OCI-M1 (cell line): ENCODE data around the gene MAP3K1.

Experiments
- DNase-seq: peaks from one replicate; lab custom pipeline; 2025; lab: John Stamatoyannopoulos, UW

The MAP3K1 gene

DNA sequence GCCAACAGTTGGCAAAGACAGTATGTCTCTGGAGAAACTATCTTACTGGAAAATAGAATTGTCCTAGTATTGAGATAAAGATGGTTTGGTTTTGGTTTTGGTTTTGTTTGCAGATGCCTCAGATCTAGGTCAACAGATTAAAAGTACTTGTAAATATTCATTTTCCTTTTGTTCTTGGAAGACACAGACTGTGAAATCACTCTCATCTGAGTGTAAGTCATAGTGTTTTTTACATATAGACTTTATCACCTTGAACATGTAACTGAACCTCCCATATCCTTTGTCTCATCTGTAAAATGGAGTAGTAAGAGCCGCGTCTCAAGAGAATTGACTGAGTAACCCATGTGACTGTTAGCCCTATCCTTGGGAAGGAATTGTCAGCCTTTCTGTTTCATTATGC is 34.3 kb downstream of the MAP3K1 start:
- DNase-seq, result no peak

DNA sequence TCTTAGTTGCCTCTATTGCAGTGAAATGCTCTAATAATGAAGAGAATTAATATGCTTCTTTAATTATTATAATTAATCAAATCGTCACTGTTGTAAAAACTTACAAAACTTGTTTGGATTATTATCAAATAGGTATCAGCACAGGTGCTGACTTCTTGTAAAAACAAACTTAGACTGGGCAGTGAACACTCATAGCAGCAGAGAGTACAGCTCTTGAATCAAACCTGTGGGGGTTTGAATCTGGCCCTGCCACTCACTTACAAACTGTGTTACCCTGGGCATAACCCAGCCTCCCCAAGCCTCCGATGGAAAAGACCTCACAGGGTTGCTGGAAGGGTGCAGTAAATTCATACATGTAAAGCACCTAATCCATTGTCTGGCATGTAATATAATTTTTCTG is 35.1 kb downstream of the MAP3K1 start:
- DNase-seq, result no peak

DNA sequence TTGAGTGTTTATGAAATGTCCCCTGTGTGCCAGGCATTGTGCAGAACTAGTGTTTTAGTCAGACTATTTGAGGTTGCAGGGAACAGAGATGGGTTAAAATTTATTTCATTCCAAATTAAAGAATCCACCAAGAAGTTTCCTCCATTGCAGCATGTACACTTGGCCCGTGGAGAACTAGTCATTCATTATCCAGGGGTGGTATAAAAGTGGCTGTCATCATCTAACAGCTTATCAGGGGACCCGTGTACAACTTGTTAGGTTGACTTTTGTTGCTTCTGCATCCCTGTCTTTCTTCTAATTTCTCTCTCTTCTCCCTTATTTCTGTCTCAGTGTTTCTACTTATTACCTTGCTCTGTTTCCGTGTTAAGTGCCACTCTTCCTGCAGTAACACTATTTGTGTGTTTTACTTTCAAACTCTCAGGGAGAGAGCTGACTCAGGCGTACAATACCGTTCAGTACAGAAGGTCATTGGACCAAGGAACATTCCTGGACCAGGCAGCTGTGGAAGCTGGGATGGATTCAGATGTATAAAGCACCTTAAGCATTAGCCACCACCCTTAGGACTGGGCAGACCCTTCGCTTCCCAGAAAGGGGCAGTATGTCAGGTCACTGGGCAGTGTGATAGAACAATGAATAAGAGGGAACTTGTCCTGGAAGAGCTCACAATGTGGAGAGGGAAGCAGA is 36.1 kb downstream of the MAP3K1 start:
- no peak for DNase-seq

DNA sequence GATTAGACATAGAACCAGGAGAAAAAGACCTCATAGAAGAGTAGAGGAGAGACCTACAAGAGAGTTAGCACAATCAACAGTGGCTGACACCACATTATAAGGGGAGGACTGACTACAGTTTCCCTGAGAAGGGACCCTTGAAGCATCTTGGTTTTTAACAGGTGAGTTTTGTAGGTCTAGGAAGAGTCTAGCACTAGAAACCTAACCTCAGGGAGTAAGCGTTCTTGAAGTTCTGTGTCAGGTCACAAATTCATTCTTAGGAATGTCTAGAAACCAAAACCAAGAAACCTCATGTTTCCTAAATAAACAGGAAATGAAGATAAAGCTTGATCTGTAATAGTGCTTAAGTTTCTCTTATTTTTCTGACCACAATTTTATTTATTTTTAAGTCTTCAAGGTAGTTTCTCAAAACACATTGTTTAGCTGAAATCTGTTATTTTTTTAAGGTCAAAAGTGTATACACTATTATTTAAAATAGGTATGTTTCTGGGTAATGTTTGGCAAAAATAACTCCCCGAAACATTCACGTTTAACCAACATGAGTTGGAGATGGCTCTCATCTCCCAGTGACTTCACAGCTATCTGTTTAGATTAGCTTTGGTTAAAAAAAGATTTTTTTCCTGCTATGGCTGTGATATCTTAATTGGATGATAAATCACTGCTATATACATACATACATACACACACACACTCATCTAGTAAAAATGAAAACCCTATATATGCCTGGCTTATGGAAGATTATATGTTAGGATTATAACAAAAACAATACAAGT is 37.1 kb downstream of the MAP3K1 start:
- no peak for DNase-seq

DNA sequence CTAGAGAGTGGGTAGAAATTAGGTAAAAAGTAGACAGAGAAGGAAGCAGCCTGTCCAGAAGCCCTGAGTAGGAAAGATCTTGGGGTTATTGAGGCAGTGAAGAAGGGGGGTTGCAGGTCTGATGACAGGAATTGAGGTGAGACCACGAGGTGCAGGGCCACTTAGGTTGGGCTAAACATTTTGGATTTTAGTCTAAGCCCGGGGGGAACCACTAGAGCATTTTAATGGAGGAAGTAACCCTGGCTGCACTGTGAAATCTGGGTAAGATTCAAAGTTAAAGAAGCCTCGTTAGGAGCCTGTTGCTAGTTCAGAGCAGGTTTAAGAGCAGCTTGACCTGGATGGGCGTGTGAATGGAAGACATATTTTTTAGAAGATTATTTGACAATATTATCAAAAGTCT is 38.3 kb downstream of the MAP3K1 start:
- no peak for DNase-seq

DNA sequence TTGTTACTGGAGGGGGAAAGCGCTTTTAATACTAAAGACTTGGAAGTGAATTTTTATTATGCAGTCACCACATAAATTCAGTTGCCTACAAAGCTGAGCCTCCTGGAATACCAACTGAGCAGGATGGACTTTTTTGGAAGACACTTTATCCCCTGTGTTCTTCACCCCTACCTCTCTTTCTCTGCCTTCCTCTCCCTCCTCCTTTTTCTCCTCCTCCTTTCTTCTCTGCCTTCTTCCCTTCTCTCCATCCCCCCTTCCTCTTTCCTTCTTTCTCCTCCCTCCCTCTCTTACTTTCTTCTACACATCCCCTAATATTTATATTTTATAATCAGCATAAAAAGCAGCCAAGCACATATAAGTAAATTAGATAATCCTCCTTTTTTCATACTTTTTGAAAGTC is 39.6 kb downstream of the MAP3K1 start:
- no peak for DNase-seq

DNA sequence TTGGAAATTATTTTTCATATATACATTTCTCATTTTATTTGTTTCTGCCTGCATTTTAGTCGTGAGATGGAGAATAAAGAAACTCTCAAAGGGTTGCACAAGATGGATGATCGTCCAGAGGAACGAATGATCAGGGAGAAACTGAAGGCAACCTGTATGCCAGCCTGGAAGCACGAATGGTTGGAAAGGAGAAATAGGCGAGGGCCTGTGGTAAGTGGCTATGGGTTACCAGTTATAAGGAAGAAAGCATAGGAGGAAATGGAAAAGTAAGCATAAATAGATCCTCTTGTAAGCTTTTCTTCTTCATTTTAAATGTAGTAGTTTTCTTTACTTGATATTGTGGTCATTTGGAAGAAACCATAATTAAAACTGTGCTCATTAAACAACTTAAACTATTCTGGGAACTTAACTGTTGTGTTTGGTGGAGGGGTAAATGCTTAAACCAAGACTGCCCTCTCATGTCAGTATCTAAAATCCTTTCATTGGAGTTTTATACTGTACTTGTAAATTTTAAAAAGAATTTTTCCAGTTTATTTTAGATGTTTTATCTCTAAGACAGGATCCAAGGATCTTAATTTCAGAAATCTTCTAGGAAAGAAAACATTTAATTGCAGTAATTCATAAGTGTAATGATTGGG is 41.3 kb downstream of the MAP3K1 start:
- DNase-seq, result no peak

DNA sequence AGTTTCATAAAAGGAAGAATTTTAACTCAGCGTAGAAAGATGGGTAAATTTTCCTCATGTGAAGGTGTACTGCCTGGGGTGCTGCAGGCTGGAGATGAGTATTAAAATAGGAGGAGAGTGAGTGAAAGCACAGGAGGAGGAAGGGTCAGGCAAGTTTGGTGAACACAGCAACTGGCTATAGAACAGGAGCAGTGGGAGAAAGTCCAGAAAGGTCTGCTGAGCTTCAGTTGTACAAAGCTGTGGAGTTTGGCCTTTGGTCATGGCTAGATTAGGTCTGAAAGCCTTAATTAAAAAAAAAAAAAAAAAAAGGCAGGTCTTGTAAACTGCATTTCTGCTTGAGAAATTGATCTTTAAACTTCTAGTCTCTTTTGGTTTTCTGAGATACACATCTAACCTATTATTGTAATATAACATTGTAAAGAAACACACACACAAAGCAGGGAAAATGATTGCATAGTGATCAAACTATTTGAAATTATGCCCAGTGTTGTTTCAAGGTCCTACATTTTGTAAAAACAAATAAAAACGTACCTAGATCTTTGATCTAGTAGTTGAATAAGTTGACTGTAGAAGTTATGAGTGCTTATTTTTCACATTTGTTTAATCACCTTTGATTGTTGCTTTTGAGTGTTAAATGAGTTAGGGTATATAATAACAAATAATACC is 43.6 kb downstream of the MAP3K1 start:
- DNase-seq, result no peak

DNA sequence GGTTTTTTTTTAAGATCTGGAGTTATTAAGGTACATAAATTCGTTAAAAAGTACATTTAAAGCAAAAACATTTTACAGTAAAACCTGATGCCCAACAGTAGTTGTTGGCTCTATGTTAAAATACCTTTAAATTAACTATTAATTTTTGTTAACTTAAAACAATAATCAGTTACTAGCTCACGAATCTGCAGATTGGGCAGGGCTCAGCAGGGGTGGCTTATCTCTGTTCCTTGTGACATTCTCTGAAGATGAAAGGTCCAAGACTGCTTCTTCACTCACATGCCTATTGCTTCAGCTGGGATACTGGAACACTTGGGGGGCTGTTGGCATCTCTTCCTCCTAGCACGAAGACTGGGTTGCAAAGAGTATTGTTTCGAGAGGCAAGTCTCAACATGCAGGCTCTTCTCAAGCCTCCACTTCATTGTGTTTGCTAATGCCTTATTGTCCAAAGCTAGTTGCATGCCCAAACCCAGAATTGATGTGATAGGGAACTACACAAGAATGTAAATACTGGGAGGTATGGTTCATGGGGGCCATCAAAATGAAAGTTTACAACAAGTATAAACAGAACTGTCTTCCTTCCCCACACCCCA is 46.6 kb downstream of the MAP3K1 start:
- DNase-seq, result no peak

DNA sequence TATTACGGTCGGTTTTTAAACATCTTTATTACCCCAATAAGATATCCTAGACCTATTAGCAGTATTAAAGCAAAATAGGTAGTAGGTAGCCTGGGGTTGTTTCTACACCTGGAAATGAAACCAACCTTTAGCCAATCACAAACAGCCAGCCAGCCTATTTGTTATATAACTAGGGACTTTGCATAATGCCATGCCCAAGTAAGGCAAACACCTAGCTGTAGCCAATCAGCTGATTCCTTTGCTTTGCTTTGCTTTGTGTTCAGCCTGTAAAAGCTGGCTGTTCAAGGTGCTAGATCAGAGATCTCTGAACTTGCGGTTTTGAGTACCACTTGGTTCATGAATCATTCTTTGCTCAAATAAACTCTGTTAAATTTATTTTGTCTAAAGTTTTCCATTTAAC is 47.6 kb downstream of the MAP3K1 start:
- DNase-seq, result no peak

DNA sequence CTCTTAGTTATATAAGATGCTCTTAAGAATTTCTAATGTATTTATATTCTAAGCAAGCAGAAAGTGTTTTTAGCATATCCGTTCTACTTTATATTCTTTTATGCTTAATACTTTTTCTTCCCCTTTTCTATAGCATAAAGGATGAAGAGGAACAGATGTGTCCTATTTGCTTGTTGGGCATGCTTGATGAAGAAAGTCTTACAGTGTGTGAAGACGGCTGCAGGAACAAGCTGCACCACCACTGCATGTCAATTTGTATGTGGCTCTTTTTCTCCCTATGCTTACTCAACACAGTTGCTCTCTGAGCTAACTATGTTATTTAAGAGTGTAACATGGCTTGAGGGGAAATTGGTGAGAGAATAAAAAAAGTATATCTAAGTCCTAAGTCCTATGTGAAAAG is 56.4 kb downstream of the MAP3K1 start:
- no peak for DNase-seq

DNA sequence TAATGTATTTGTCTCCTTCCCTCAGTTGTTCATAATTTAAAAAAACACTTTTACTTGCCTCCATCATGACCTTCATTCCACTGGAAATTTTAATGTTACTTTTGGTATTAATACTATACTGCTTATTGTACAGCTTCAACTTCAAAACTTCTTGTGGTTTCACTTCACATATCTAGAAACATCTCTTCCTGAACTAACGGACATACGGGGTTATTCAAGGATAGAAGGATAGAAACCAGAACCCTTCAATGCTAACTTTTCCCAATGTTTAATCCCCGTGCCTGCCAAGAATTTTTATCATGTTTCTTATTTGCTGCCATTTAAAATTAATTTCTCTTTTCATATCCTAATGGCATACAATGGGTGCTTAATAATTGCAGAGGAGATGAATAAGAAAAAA is 57.7 kb downstream of the MAP3K1 start:
- DNase-seq, result no peak

DNA sequence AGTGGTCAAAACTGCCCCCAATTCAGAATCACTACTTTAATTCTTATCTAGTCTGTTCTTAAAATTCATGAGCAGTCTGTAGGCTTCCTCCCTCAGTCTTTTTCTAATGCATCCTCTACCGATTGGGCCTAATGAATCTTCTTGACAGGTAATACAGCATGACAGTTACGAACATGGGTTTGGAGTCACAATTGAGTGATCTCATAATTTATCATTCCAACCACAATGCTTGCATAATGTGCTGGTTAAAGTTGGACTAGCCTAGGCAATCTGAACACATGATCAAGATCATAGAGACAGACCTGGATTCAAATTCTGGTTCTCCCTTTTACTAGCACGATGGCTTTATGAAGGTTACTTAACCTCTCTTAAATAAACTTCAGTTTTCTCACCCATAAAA is 61.0 kb downstream of the MAP3K1 start:
- peak; percentile 6 for DNase-seq

DNA sequence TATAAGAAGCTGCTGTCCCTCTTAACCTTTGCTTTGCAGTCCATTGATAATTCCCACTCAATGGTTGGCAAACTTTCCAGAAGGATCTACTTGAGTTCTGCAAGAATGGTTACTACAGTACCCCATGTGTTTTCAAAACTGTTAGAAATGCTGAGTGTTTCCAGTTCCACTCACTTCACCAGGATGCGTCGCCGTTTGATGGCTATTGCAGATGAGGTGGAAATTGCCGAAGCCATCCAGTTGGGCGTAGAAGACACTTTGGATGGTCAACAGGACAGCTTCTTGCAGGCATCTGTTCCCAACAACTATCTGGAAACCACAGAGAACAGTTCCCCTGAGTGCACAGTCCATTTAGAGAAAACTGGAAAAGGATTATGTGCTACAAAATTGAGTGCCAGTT is 66.2 kb downstream of the MAP3K1 start:
- DNase-seq, result no peak

DNA sequence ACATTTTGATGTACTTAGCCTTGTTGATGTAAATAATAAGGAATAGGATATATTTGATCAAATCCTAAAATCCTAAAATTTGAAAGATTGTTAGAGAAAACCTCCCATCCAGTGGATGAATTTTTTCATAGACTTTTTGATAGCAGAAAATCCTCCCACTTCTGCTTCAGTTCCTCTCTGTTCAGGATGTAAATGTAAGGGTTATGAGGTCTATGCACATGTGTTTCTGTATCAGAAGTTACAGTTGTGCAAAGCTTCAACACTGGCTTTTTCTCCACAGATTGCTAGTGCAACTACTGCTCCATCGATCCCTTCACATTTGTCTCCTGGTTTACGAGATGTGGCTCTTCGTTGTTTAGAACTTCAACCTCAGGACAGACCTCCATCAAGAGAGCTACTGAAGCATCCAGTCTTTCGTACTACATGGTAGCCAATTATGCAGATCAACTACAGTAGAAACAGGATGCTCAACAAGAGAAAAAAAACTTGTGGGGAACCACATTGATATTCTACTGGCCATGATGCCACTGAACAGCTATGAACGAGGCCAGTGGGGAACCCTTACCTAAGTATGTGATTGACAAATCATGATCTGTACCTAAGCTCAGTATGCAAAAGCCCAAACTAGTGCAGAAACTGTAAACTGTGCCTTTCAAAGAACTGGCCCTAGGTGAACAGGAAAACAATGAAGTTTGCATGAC is 78.1 kb downstream of the MAP3K1 start:
- DNase-seq, result no peak

DNA sequence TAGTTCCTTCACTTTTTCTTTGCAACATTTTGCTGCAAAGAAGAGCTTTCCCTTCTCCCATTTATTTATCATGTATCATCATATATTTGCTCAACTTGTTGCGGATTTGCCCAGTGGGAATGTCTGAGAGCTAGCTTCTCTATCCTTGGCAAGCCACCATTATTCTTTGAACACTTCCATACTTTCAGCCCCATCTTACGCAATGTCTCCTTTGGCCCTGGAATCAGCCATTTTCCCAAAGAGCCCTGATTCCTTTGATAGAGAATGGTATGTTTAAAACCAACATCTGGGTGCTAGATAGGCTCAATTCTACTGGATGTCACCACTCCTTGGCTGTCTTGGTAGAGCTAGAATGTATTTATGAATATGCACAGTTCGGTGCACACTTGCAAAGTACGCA is 81.4 kb downstream of the MAP3K1 start:
- no peak for DNase-seq

DNA sequence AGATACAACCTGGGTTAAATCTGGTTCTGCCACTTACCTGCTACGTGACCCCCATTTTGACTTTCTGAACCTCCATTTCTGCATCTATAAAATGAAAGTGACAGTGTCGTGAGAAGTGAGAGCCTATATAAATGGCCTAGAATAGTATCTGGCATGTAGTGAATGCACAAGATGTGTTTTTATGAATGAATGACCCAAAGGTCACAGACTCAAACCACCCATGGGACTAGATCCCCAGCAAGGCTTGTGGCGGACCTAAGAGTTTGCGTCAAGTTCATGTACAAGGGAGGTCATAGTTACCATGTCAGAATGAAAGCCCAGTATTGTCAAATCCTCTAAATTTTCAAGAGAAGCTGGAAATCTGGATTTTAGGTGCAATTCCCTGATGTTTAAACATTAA is 82.9 kb downstream of the MAP3K1 start:
- no peak for DNase-seq

DNA sequence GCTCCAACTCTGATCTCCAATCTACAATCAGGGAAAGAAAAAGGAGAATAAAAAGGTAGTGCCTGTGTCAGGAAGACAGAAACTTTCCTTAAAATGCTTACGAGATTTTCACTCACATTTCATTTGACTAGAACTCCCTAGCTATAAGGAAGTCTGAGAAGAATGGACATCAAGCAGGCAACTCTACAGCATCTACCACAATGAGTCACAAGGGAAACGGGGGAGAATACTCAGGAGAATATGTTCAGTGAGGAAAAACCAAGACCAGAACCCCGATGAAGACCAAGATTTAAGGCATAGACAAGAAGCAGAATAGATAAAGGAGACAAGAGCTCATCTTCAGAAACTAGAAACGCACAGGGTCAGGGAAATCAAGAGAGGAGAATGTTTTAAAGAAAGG is 85.0 kb downstream of the MAP3K1 start:
- peak; percentile 40 for DNase-seq

DNA sequence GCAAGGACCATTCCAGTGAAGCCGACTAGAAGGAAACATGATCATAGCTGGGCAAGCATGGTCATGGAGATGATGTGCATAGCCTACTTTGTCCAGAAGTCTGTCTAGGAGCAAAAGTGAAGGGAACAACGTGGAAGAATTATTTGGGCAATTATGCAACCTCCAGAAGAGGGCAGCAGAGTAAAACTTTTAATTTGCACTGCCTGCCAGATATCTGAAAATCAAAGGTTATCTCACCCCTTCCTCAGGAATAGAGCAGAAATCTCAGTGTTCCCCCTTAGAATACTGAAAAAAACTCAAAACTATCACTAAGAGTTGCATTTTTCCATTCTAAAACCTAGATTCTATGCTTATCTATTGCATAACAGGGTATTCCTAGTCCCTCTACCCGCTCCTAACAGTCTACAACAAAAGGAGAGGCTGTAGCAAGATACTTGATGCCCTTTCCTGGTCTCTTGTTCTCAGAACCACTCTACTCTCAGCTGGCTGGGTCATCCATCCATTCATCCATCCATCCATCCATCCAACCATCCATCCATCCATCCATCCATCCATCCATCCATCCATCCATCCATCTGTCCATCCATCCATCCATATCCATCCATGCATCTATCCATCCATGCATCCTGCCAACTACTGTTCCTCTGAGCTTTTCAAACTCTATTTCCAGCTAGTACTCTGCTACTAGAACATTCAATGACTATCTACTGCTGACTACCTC is 85.7 kb downstream of the MAP3K1 start:
- DNase-seq, result peak; percentile 75

DNA sequence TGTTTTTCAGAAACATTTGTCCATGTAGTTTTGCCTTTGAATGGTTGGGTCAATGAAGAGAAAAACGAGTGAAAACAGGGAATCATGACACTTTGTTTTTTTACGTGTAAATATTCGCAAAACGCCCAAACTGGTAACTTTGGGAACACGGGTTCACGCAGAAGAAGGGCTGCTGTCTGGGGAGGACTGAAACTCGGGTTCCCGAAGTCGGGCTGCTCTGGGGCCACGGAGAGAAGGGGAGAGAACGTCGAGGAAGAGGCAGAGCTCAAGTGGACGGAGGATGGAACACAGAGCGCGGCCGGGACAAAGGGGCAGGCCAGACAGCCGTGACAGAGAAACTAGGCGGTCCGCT is 93.6 kb downstream of the MAP3K1 start:
- no peak for DNase-seq
